Stimulated activated naive B cell treated with anti-CD40 and anti-IgM and Interleukin-4, amounts not matched to agents 10 μg/mL and 1 μg/mL and 100 μg/mL, for 72 hours (primary cell): Measurements from ENCODE around the gene DDX10.
"Not testable (repeated sequence)": the region's sequence is repeated elsewhere in the genome, so short reads cannot be mapped to it uniquely, and the experiment has no call there.

Experiments
- ATAC-seq, 2 donors: fragments of 150-1000 bp; cut with Tn5 transposase; replicated peaks; 2 replicates each; pipeline ENCODE4 v1.10.0; 2021; ENCODE audit warnings: moderate library complexity in 1 of 2
- DNase-seq: peaks from one replicate; pipeline ENCODE4 v3.0.0; 2021
- H3K27ac Mint-ChIP-seq: one replicate; pipeline ENCODE4 v1.8.0; 2022; ENCODE audit warnings: mild to moderate bottlenecking, mixed read lengths
- H3K27me3 Mint-ChIP-seq, 2 donors: one replicate each; pipeline ENCODE4 v1.8.0; 2022; ENCODE audit warnings: mixed read lengths in 2 of 2
- H3K36me3 Mint-ChIP-seq, 2 donors: one replicate each; pipeline ENCODE4 v1.8.0; 2022; ENCODE audit warnings: mixed read lengths in 2 of 2, mild to moderate bottlenecking in 1 of 2
- H3K4me1 Mint-ChIP-seq, 2 donors: one replicate each; pipeline ENCODE4 v1.8.0; 2022; ENCODE audit warnings: mixed read lengths in 2 of 2, mild to moderate bottlenecking in 1 of 2
- H3K4me3 Mint-ChIP-seq, 2 donors: one replicate each; pipeline ENCODE4 v1.8.0; 2022; ENCODE audit warnings: mild to moderate bottlenecking in 2 of 2, mixed read lengths in 2 of 2, moderate library complexity in 1 of 2
- H3K9me3 Mint-ChIP-seq, 2 donors: one replicate each; pipeline ENCODE4 v1.8.0; 2022; ENCODE audit warnings: mixed read lengths in 2 of 2, mild to moderate bottlenecking in 1 of 2

The DDX10 gene

GRCh38 chr11:108751444-108751843, 86.6 kb downstream of the DDX10 start:
- peak overlapping the region in 1 of 2 donors; percentile 7 for H3K4me3 Mint-ChIP-seq
- H3K36me3 Mint-ChIP-seq = peaks cover 4 to 14% of the 10 kb centered on the region in 2 donors
- no peak overlapping the region for H3K27ac Mint-ChIP-seq
- H3K27me3 Mint-ChIP-seq = no peaks in the 10 kb centered on the region
- DNase-seq (no peak), ATAC-seq (peak; percentile 84 to 86)
- H3K9me3 Mint-ChIP-seq = no peaks in the 10 kb centered on the region
- H3K4me1 Mint-ChIP-seq = peaks cover 24 to 49% of the 10 kb centered on the region in 2 donors

DNA sequence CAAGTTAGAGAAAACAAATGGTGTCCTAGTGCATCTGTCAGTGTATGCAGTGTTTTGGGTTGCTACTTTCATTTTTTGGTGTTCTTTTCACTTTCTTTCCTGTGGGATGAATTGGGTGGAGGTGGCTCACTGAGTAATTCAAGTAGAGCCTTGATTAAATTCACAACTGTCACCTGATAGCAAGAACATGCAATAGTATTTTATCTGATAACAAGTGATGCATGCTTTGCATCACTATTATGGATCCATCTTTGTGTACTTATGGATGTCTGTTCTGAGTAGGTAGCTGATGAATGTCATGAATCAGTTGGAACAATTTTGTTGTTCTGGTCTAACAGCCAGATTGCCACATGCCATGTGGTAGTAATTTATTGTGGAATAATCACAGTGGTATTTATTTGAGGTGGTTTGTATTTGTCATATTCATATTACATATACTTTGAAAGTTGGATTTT, 87.5 kb downstream of the DDX10 start:
- DNase-seq = no peak
- H3K27ac Mint-ChIP-seq = no peak overlapping the region
- H3K36me3 Mint-ChIP-seq = peaks cover 4 to 18% of the 10 kb centered on the region in 2 donors
- H3K27me3 Mint-ChIP-seq = no peaks in the 10 kb centered on the region
- no peak for ATAC-seq
- H3K4me1 Mint-ChIP-seq = peaks cover 27 to 50% of the 10 kb centered on the region in 2 donors
- no peaks in the 10 kb centered on the region for H3K9me3 Mint-ChIP-seq
- no peak overlapping the region for H3K4me3 Mint-ChIP-seq

GRCh38 chr11:108754901-108755625, 90.2 kb downstream of the DDX10 start:
- no peak for DNase-seq
- peak; percentile 22 to 39 for ATAC-seq
- Mint-ChIP-seq H3K36me3 (peaks cover 3 to 23% of the 10 kb centered on the region in 2 donors), H3K4me3 (no peak overlapping the region), H3K27ac (no peak overlapping the region), H3K27me3 (no peaks in the 10 kb centered on the region), H3K4me1 (peaks cover 34 to 61% of the 10 kb centered on the region in 2 donors), H3K9me3 (no peaks in the 10 kb centered on the region)

DNA sequence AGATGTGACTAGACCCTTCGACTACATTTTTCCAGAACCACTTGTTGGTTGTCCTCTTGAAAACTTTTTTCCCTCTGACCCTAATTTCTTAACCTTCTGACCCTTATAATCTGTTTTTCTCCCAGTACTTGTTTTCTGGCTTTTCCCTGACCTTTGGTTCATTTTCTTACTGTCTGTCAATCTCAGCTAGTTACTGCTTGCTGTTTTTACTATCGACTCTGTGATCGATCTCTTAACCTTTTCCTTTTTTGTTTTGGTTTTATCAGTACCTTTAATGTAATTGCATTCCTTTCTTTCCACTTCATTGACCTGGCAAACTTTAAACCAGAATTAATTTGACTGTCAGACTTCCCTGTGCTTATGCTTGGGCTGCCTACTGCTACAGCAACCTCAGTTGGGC, 92.8 kb downstream of the DDX10 start:
- no peak for DNase-seq
- Mint-ChIP-seq H3K9me3 (no peaks in the 10 kb centered on the region), H3K4me1 (peaks cover 25 to 46% of the 10 kb centered on the region in 2 donors), H3K27ac (no peak overlapping the region), H3K27me3 (no peaks in the 10 kb centered on the region), H3K4me3 (no peak overlapping the region), H3K36me3 (peaks cover 3 to 16% of the 10 kb centered on the region in 2 donors)
- ATAC-seq = no peak

DNA sequence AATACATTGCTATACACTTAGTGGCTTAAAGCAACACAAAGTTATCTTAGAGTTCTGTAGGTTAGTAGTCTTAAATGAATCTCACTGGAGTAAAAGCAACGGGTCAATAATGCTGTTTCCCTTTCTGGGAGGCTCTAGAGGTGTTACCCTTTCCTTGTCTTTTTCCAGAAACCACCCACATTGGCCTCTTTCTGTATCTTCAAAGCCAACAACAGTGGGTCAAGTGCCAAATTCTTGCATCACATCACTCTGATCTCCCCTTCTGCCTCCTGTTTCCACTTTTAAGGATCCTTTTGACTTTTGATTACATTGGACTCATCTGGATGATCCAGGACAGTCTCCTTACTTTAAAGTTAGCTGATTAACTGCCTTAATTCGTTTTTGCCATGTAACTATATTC, 93.6 kb downstream of the DDX10 start:
- ATAC-seq (no peak), DNase-seq (no peak)
- Mint-ChIP-seq H3K36me3 (peaks cover 3 to 18% of the 10 kb centered on the region in 2 donors), H3K27me3 (no peaks in the 10 kb centered on the region), H3K9me3 (no peaks in the 10 kb centered on the region), H3K4me3 (no peak overlapping the region), H3K4me1 (peaks cover 29 to 53% of the 10 kb centered on the region in 2 donors), H3K27ac (no peak overlapping the region)

DNA sequence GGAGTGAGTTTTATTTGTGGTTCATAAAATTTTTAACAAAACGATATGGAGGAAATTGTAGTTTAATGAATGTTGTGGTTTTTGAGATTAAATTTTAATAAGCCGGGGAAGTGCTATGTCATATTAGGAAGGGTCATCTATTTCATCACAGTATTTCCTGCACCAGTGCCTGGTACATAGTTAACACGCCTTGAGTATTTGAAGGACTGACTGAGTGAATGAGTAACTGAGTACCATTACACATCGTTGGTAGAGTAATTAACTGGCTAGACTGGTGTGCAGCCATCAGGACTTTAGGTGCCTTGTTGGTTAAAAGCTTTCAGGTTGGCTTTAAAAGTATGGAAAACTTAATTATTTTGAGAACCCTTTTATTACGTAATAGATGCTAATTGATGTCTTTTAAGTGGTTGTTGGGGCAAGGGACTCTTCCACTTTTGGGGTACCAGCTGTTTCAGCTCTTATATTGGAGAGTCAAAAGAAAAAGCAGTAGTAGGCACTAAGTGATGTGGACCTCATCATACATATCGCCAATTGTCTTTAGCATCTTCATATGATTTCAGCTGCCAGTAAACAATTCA, 101.8 kb downstream of the DDX10 start:
- peaks cover 11 to 34% of the 10 kb centered on the region in 2 donors for H3K4me1 Mint-ChIP-seq
- no peaks in the 10 kb centered on the region for H3K27me3 Mint-ChIP-seq
- no peak overlapping the region for H3K4me3 Mint-ChIP-seq
- no peak for DNase-seq
- no peak for ATAC-seq
- no peaks in the 10 kb centered on the region for H3K9me3 Mint-ChIP-seq
- no peak overlapping the region for H3K27ac Mint-ChIP-seq
- H3K36me3 Mint-ChIP-seq = peaks cover 24 to 31% of the 10 kb centered on the region in 2 donors

DNA sequence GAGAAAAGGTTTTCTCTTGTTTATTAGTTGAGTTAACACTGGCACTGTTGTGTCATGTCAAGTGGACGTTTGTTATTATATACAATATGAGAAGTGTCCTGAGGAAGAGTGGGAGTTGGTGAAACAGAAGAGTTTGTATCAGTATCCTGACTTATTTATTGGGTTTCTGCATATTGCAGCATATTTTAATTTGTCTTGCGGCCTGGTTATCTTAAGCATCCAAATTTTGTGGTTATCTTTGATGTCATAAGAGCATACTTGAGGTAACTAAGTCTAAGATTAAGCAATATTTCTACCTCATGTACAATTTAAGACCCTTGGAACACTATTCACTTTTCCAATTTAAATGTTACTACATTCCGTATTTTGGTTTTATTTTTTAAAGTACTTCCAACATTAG, 103.5 kb downstream of the DDX10 start:
- H3K9me3 Mint-ChIP-seq = no peaks in the 10 kb centered on the region

DNA sequence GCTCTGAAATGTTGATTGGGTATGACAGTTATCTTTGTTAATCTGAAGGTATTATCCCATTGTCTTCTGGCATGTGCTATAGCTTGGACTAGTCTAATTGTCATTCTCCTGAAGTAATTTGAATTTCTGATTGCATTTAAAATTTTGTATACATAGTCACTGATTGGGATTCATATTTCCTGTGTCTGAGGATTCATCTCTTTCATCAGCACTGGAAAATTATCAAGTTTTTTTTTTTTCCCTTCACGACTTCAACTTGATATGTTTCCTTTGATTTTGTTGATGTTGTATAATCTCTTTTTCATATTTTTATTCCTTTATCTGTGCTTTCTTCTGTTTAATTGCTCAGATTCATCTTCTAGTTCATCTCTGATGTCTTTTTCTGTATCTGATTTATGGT, 104.1 kb downstream of the DDX10 start:
- H3K4me1 Mint-ChIP-seq = peaks cover 6 to 31% of the 10 kb centered on the region in 2 donors
- no peaks in the 10 kb centered on the region for H3K9me3 Mint-ChIP-seq
- no peak for DNase-seq

More for the DNA sequence above, 103.5 kb downstream of the DDX10 start:
- no peaks in the 10 kb centered on the region for H3K27me3 Mint-ChIP-seq
- H3K36me3 Mint-ChIP-seq = peaks cover 33% of the 10 kb centered on the region in 2 donors
- DNase-seq (no peak), ATAC-seq (no peak)
- H3K27ac Mint-ChIP-seq = no peak overlapping the region
- H3K4me1 Mint-ChIP-seq = peaks cover 4 to 29% of the 10 kb centered on the region in 2 donors
- no peak overlapping the region for H3K4me3 Mint-ChIP-seq

DNA sequence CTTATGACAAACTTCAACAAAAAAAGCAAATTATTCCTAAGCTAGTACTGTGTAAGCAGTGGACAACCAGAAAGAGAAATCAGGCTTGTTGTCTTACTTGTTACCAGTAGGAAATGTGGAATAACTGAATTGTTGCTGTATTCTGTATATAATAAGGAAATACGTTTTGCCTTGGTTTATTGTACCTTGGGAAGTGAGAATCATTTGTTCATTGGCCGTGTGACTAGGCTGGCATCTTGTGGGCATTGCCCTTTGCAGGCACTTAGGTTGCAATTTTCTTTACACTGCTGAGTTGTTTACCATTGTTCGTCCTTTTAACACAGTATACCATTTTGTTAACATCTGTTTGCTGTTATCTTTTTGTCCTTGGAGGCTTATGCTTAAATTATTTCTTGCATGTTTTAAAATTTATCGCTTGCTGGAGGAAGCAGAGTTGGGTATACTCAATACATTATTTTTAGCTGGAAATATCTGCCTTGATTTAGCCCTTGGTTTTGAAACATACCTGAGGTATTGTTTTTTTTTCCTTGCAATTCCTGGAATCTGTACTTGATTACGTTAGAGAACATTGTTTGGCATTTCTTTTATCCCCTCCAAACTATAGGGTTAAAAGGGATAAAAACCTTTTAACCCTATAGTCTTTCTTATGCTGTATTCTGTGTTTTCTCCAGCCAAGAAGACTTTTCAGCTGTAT, 109.3 kb downstream of the DDX10 start:
- no peak overlapping the region for H3K27ac Mint-ChIP-seq
- DNase-seq (no peak), ATAC-seq (no peak)
- no peak overlapping the region for H3K4me3 Mint-ChIP-seq
- peaks cover 42 to 46% of the 10 kb centered on the region in 2 donors for H3K36me3 Mint-ChIP-seq
- peaks cover 6 to 8% of the 10 kb centered on the region in 2 donors for H3K9me3 Mint-ChIP-seq
- H3K27me3 Mint-ChIP-seq = no peaks in the 10 kb centered on the region
- H3K4me1 Mint-ChIP-seq = peaks cover 7 to 21% of the 10 kb centered on the region in 2 donors

More for the DNA sequence above, 104.1 kb downstream of the DDX10 start:
- H3K27me3 Mint-ChIP-seq = no peaks in the 10 kb centered on the region
- H3K27ac Mint-ChIP-seq = no peak overlapping the region
- ATAC-seq = no peak
- H3K36me3 Mint-ChIP-seq = peaks cover 33% of the 10 kb centered on the region in 2 donors
- H3K4me3 Mint-ChIP-seq = no peak overlapping the region

DNA sequence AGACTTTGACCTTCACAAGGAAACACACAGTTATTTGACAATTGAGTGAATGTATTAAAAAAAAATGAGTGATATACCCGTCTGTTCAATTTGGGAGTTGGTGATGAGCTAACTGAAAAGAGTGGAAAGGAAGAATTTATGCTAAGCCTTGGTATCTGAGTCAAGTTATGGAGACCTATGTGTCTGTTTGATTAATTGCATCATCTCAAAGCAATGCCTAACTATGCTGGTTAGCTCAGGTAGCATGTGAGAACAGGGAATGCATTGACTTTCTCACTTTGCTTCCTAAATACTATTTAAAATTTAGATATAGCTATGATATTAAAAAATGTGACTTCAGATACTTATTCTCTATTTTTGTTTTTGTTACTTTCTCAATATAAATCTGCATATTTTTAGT, 110.5 kb downstream of the DDX10 start:
- Mint-ChIP-seq H3K27ac (no peak overlapping the region), H3K36me3 (peaks cover 41 to 44% of the 10 kb centered on the region in 2 donors), H3K9me3 (peaks cover 6 to 8% of the 10 kb centered on the region in 2 donors), H3K4me3 (no peak overlapping the region), H3K27me3 (no peaks in the 10 kb centered on the region), H3K4me1 (peaks cover 13 to 31% of the 10 kb centered on the region in 2 donors)
- DNase-seq = no peak
- ATAC-seq = no peak

GRCh38 chr11:108779147-108779546, 114.3 kb downstream of the DDX10 start:
- not testable (repeated sequence) for DNase-seq, H3K4me3 Mint-ChIP-seq

GRCh38 chr11:108780119-108780518, 115.2 kb downstream of the DDX10 start:
- H3K4me3 Mint-ChIP-seq = no peak overlapping the region
- H3K36me3 Mint-ChIP-seq = peaks cover 24 to 38% of the 10 kb centered on the region in 2 donors
- no peak for DNase-seq
- H3K9me3 Mint-ChIP-seq = peaks cover 7 to 9% of the 10 kb centered on the region in 2 donors
- no peaks in the 10 kb centered on the region for H3K27me3 Mint-ChIP-seq
- H3K27ac Mint-ChIP-seq = peak overlapping the region; percentile 39
- ATAC-seq = peak; percentile 88 to 90
- H3K4me1 Mint-ChIP-seq = peaks cover 16 to 26% of the 10 kb centered on the region in 2 donors

More at GRCh38 chr11:108779147-108779546, 114.3 kb downstream of the DDX10 start:
- Mint-ChIP-seq H3K36me3 (peaks cover 25 to 32% of the 10 kb centered on the region in 2 donors), H3K4me1 (peaks cover 12 to 23% of the 10 kb centered on the region in 2 donors)
- ATAC-seq, H3K27me3 Mint-ChIP-seq, H3K9me3 Mint-ChIP-seq, H3K27ac Mint-ChIP-seq: not testable (repeated sequence)

DNA sequence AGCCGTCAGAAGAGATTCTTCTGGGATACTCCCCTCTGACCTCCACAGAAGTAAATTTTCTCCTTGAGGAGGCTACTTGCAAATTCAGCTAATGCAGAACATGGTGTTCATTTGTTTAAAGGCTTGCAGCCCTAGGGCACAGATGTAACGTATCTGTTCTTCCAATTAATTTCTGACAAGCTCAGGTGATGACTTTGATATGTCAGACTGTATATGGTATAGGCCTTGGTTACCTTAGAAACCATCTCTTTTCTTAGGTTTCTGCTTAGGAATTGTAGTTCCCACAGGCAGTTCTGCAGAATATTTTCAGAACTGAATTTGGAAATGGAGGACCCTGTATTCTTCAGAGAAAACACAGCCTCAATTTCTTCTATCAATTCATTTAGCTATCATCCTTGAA, 117.1 kb downstream of the DDX10 start:
- peaks cover 24 to 34% of the 10 kb centered on the region in 2 donors for H3K36me3 Mint-ChIP-seq
- peaks cover 7 to 14% of the 10 kb centered on the region in 2 donors for H3K9me3 Mint-ChIP-seq
- no peak for DNase-seq
- no peak overlapping the region for H3K27ac Mint-ChIP-seq
- H3K4me1 Mint-ChIP-seq = peaks cover 27 to 41% of the 10 kb centered on the region in 2 donors
- no peak overlapping the region for H3K4me3 Mint-ChIP-seq
- H3K27me3 Mint-ChIP-seq = no peaks in the 10 kb centered on the region
- no peak for ATAC-seq

DNA sequence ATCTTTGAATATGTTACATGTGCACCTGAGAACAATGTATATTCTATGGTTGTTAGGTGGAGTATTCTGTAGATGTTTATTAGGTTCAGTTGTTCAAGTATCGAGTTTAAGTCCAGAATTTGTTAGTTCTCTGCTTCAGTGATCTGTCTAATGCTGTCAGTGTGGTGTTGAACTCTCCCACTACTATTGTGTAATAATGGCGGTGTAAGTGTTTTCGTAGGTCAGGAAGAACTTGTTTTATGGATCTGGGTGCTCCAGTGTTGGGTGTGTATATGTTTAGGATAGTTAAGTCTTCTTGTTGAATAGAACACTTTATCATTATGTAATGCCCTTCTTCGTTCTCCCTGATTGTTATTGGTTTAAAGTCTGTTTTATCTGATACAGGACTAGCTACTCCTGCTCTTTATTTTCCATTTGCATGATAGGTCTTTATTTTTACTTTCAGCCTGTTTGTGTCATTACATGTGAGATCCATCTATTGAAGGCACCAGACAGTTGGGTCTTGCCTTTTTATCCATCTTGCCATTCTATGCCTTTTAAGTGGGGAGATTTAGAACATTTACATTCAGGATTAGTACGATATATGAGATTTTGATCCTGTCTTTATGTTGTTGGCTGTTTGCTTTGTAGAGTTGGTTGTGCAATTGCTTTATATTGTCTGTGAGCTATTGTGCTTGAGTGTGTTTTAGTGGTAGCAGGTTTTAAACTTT, 121.6 kb downstream of the DDX10 start:
- ATAC-seq (no peak), DNase-seq (no peak)
- no peak overlapping the region for H3K27ac Mint-ChIP-seq
- H3K36me3 Mint-ChIP-seq = peaks cover 13 to 29% of the 10 kb centered on the region in 2 donors
- peaks cover 1 to 6% of the 10 kb centered on the region in 2 donors for H3K9me3 Mint-ChIP-seq
- no peaks in the 10 kb centered on the region for H3K27me3 Mint-ChIP-seq
- H3K4me1 Mint-ChIP-seq = peaks cover 37 to 46% of the 10 kb centered on the region in 2 donors
- no peak overlapping the region for H3K4me3 Mint-ChIP-seq
